ENCODE data around the gene RIN3. TPM values are rescaled to one million over a fixed set of nuclear protein-coding genes. Genes with fewer than 3 reads are reported as not detected.
A peak's percentile ranks its signal among the peaks of the same experiment; 100 is the strongest.

Gene RIN3
- total and polyA plus RNA-seq, 10 donors, result 17.2 to 117 (median 75.7) TPM

DNA sequence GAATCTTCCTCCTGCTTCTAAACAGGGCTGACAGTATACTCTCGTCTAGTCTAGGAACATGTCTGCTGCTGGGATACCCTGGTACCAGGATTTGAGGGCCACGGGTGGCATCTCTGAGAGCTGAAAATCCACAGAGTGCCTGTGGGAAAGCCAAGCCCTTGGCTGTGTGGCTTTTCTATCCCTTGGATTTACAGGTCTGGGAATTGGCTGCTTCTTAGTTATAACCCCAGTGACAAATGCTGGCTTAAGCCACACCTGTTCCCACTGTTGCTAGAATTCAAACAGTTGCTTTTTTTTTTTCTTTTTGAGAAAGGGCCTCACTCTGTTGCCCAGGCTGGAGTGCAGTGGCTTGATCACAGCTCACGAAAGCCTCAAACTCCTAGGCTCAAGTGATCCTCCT is 14.3 kb upstream of the RIN3 start:
- TF ChIP-seq POLR2AphosphoS5 (IDR thresholded peaks at IDR 0.05), result no peak
- intact Hi-C loops (cut with DNase I; ENCODE audit: low total_unique reads), result no loop called here
- 91 to 95% (median 94%) methylated on average over 3 of the region's 3 CpGs for WGBS, 5 donors
- Histone ChIP-seq H3K27ac (no peak overlapping the region), H3K36me3 (no peaks in the 10 kb centered on the region), H3K4me1 (peaks cover 0 to 37% (median 23%) of the 10 kb centered on the region in 6 donors), H3K4me3 (no peak overlapping the region), H3K9me3 (no peaks in the 10 kb centered on the region), H3K27me3 (replicated peaks in 1 of 7) (no peaks in the 10 kb centered on the region)
- no peak for DNase-seq

DNA sequence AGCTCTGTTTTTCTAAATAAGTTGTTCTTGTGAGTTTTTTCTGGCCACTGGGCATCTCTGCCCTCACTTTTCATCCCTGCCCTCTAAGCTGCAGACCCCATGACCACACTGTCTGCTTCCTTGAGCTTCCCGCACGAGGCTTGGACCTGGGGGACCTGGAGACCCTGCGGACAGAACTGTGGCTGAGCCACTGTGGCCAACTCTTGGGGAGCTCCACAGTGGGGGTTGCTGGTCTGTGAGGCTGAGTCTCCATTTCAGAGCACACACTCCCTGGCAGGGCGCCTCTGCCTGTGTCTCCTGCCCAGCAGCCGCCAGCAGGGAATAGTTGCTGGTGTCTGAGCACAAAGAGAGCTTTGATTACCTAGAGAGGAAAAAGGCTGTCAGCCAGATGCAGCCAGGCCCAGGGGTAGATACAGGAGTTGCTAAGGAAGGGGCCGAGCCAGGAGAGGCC is 13.1 kb upstream of the RIN3 start:
- DNase-seq, result peak; percentile 51
- TF ChIP-seq POLR2AphosphoS5 (IDR thresholded peaks at IDR 0.05) (no peak), POLR2A (IDR thresholded peaks at IDR 0.05) (no peak)
- TF ChIP-seq, protein P1, sequence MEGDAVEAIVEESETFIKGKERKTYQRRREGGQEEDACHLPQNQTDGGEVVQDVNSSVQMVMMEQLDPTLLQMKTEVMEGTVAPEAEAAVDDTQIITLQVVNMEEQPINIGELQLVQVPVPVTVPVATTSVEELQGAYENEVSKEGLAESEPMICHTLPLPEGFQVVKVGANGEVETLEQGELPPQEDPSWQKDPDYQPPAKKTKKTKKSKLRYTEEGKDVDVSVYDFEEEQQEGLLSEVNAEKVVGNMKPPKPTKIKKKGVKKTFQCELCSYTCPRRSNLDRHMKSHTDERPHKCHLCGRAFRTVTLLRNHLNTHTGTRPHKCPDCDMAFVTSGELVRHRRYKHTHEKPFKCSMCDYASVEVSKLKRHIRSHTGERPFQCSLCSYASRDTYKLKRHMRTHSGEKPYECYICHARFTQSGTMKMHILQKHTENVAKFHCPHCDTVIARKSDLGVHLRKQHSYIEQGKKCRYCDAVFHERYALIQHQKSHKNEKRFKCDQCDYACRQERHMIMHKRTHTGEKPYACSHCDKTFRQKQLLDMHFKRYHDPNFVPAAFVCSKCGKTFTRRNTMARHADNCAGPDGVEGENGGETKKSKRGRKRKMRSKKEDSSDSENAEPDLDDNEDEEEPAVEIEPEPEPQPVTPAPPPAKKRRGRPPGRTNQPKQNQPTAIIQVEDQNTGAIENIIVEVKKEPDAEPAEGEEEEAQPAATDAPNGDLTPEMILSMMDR (IDR thresholded peaks at IDR 0.05 in 8 of 11, conservative IDR thresholded peaks at IDR 0.05 in 3 of 11), result no peak
- WGBS, 5 donors, result 84 to 92% (median 92%) methylated on average over 6 of the region's 6 CpGs
- no peak overlapping the region for H3K27ac ChIP-seq
- peaks cover 0 to 33% (median 14%) of the 10 kb centered on the region in 6 donors for H3K4me1 ChIP-seq
- H3K9me3 ChIP-seq, result no peaks in the 10 kb centered on the region
- H3K27me3 ChIP-seq (replicated peaks in 1 of 7), result no peaks in the 10 kb centered on the region
- intact Hi-C loops (cut with DNase I; ENCODE audit: low total_unique reads), result no loop called here
- no peak overlapping the region for H3K4me3 ChIP-seq
- no peaks in the 10 kb centered on the region for H3K36me3 ChIP-seq

- no peaks in the 10 kb centered on the region for H3K27me3 ChIP-seq (replicated peaks in 1 of 7)
- H3K4me1 ChIP-seq, result peaks cover 5 to 33% (median 21%) of the 10 kb centered on the region in 6 donors
- no peak overlapping the region for H3K4me3 ChIP-seq
- H3K36me3 ChIP-seq, result no peaks in the 10 kb centered on the region
- 76 to 91% (median 83%) methylated on average over 5 of the region's 5 CpGs for WGBS, 5 donors
- intact Hi-C loops (cut with DNase I; ENCODE audit: low total_unique reads), result no loop called here
- no peak overlapping the region for H3K27ac ChIP-seq
- no peak for DNase-seq
- H3K9me3 ChIP-seq, result no peaks in the 10 kb centered on the region
- TF ChIP-seq POLR2A (IDR thresholded peaks at IDR 0.05) (no peak), POLR2AphosphoS5 (IDR thresholded peaks at IDR 0.05) (no peak)
- TF ChIP-seq, protein P1 (IDR thresholded peaks at IDR 0.05 in 8 of 11, conservative IDR thresholded peaks at IDR 0.05 in 3 of 11), result no peak
These were observed 11.7 kb upstream of the RIN3 start for GRCh38 chr14:92501891-92502351.

DNA sequence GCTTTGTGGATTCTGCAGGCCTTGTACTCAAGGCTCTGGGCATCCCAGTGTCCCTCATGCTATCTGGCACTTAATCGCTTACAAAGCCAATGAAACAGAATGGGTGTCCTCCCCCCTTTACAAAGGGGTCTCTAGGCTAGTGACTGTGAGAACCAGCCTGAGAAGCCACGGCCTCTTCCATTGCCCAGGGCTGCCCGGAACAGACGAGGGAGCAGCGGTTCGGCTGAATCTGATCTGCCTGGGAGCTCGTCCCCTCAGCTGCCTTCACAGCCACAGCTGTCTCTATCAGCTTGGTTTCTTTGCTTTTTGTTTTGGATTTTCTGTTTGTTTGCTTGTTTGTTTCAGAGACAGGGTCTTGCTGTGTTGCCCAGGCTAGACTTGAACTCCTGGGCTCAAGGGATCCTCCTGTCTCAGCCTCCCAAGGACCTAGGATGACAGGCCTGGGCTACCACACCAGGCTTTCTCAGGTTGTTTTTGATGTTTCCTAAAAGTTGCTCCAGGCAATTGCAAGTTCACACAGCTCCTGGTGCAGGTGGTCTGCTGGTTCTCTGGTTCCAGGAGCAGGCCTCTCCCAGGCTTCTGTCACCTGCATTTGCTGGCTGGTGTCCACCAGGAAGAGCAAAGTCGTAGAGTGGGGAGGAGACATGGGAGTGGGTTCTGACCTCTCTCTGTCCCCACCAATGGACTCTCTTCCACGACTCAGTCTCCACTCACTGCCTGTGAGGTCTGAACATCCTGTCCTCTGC is 10.9 kb upstream of the RIN3 start:
- DNase-seq, result peak; percentile 53
- no peak overlapping the region for H3K27ac ChIP-seq
- WGBS, 5 donors, result 86 to 93% (median 89%) methylated on average over 9 of the region's 9 CpGs
- TF ChIP-seq, protein P1 (IDR thresholded peaks at IDR 0.05 in 8 of 11, conservative IDR thresholded peaks at IDR 0.05 in 3 of 11), result no peak
- no peak for TF ChIP-seq POLR2AphosphoS5 (IDR thresholded peaks at IDR 0.05)
- no peak for TF ChIP-seq POLR2A (IDR thresholded peaks at IDR 0.05)
- no peaks in the 10 kb centered on the region for H3K36me3 ChIP-seq
- H3K4me1 ChIP-seq, result peaks cover 8 to 40% (median 28%) of the 10 kb centered on the region in 6 donors
- intact Hi-C loops (cut with DNase I; ENCODE audit: low total_unique reads), result no loop called here
- H3K9me3 ChIP-seq, result no peaks in the 10 kb centered on the region
- no peaks in the 10 kb centered on the region for H3K27me3 ChIP-seq (replicated peaks in 1 of 7)
- H3K4me3 ChIP-seq, result no peak overlapping the region

Measured in spleen (tissue), 11 donors.